ENCODE results near the gene CAPRIN1. TPM values are rescaled to one million over a fixed set of nuclear protein-coding genes. Genes with fewer than 3 reads are reported as not detected.
A peak's percentile ranks its signal among the peaks of the same experiment; 100 is the strongest.

CAPRIN1 gene
- total RNA-seq, 1 experiment from 2014 or later = 301 TPM

- Histone ChIP-seq H3T11ph (ENCODE audit: low read length) (no peak overlapping the region), H3K56ac (ENCODE audit: insufficient read length, low read depth, low read length) (no peak overlapping the region), H2AK5ac (ENCODE audit: insufficient read length, low read length) (no peak overlapping the region), H2BK120ac (ENCODE audit: low read depth, low read length, poor library complexity, severe bottlenecking) (no peak overlapping the region), H3K4ac (ENCODE audit: low read depth, low read length) (no peak overlapping the region), H3K79me2 (ENCODE audit: insufficient read depth, low read length) (no peaks in the 10 kb centered on the region), H2BK12ac (ENCODE audit: insufficient read length, low read depth, low read length) (no peak overlapping the region), H3K79me1 (ENCODE audit: insufficient read depth, low read depth, low read length, poor library complexity, severe bottlenecking) (no peaks in the 10 kb centered on the region), H3K23me2 (ENCODE audit: insufficient read length, low read depth, low read length, poor library complexity, severe bottlenecking) (no peaks in the 10 kb centered on the region), H3K14ac (ENCODE audit: insufficient read depth, low read length) (no peak overlapping the region), H4K8ac (replicated peaks; ENCODE audit: insufficient read length, low read depth, low read length) (no peak overlapping the region), H3K4me1 (ENCODE audit: insufficient read depth, low read length) (peaks cover 6% of the 10 kb centered on the region; the same call in 1 of the 2 replicates), H4K5ac (ENCODE audit: insufficient read length, low read depth, low read length) (no peak overlapping the region), H3K9ac (ENCODE audit: extremely low read depth, insufficient read length, low read length) (no peak overlapping the region), H4K91ac (ENCODE audit: insufficient read length, low read depth, low read length) (no peak overlapping the region), H2AFZ (ENCODE audit: low read length) (no peak overlapping the region), H2BK20ac (ENCODE audit: low read depth, low read length, poor library complexity, severe bottlenecking) (no peak overlapping the region), H3K9me3 (ENCODE audit: control insufficient read depth, low read depth, low read length) (no peaks in the 10 kb centered on the region), H3K18ac (ENCODE audit: insufficient read length, low read depth, low read length) (no peak overlapping the region), H3K27ac (ENCODE audit: insufficient read length, low read depth, low read length) (no peak overlapping the region), H3K4me2 (ENCODE audit: insufficient read depth, insufficient read length, low read length) (no peak overlapping the region), H4K20me1 (ENCODE audit: control insufficient read depth, insufficient read depth, insufficient read length) (no peaks in the 10 kb centered on the region), H2BK5ac (ENCODE audit: insufficient read length, low read length) (no peak overlapping the region), H3K23ac (ENCODE audit: insufficient read length, low read depth, low read length) (no peak overlapping the region), H3K27me3 (ENCODE audit: insufficient read depth, low read length) (no peaks in the 10 kb centered on the region), H2BK15ac (ENCODE audit: low read depth, low read length) (no peak overlapping the region)
- no peak for DNase-seq
- H3K9me3 Mint-ChIP-seq = no peaks in the 10 kb centered on the region
- no peak overlapping the region; a peak in 1 of 5 replicates for H3K4me3 Mint-ChIP-seq
- H3K36me3 Mint-ChIP-seq (ENCODE audit: insufficient read depth in 1 of 3, low read depth in 3 of 3) = no peaks in the 10 kb centered on the region
- H3K4me1 Mint-ChIP-seq = peaks cover 5 to 6% of the 10 kb centered on the region in 2 experiments; a peak in 2 of 4 replicates
- no peak for TF ChIP-seq CTCF (conservative IDR thresholded peaks at IDR 0.05)
- no CpG with 5 or more reads among the region's 2 CpGs for WGBS (ENCODE audit: extremely low coverage, insufficient read length, low lambda C conversion rate)
- H3K27me3 Mint-ChIP-seq (ENCODE audit: low read depth) = 0 out of 2 replicates have a peak, but pooled peaks cover 1% of the 10 kb centered on the region
- 0 out of 7 replicates have a peak overlapping the region, but pooled peaks of 1 of the 3 experiments have one; percentile 45 for H3K27ac Mint-ChIP-seq
These were observed 23.1 kb upstream of the CAPRIN1 start for GRCh38 chr11:34028425-34028824.
